NCI-H2196 (cell line): Measurements from ENCODE around the gene TAS1R1.

ENCODE experiments used
- DNase-seq: peaks from one replicate; lab custom pipeline; 2025; ENCODE audit not compliant: unreplicated experiment; lab: John Stamatoyannopoulos, UW

TAS1R1 gene

GRCh38 chr1:6554907-6555778 lies at the start of gene TAS1R1:
Gene TAS1R1 (plus strand): TSS chr1:6555307. CDS start chr1:6555374, 67 bp downstream.
- DNase-seq, result peak; percentile 75

DNA sequence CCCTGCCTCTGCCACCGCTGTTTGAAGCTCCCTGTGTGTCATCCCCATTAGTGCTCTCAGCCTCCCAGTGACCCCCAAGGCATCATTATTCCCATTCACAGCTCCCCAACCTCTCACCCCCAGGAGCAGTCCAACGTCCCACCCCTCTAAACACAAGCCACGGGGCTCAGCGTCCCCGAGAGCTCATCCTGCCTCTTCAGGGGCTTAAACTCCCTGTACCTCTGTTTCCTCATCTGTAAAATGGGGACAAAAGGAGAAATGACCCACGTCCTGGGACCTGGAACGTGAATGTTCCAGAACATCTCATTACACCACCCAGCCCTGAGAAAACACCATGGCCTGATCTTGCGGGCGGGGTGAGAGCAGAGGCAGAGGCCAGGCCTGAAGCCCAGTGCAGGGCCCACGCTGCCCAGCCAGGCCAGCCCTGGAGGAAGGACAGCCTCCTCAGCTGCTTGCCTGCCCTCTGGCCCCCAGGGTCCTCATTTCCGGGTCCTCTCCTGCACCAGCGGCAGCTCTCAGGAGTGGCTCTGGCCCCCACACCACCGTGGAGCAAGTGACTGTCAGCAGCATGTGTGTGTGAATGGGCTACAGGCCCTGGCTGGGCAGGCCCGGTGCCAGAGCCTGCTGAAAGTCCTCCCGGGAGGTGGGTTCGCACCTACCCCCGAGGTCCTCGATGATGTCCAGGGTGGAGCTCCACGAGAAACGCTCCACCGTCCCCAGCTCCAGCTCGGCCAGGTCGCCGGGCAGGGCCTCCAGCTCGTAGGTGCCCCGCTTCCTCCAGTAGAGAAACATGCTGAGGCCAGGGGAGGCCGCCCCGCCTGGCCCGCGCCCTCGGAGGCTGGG lies 49.5 kb upstream of the TAS1R1 start:
- no peak for DNase-seq

GRCh38 chr1:6506210-6507036 lies 48.7 kb upstream of the TAS1R1 start:
- no peak for DNase-seq

DNA sequence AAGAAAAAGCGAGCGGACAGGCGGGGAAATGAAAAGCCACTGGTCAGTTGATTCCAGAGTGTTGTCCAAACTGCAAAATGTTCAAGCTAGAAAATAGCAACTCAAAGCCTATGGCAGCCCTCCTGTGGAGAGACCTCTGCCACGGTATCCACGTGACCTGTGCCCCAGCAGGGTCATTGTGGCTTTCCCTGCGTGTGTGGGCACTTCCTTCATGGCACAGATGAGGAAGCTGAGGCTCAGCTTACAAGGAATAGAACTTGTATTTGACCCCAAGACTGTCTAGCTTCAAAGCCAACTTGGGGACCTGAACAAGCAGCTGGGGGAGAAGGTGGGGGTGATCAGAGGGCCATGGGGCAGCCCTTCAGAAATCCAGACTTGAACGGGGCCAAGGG lies 48.1 kb upstream of the TAS1R1 start:
- DNase-seq, result no peak

GRCh38 chr1:6507461-6507911 lies 47.6 kb upstream of the TAS1R1 start:
- no peak for DNase-seq

DNA sequence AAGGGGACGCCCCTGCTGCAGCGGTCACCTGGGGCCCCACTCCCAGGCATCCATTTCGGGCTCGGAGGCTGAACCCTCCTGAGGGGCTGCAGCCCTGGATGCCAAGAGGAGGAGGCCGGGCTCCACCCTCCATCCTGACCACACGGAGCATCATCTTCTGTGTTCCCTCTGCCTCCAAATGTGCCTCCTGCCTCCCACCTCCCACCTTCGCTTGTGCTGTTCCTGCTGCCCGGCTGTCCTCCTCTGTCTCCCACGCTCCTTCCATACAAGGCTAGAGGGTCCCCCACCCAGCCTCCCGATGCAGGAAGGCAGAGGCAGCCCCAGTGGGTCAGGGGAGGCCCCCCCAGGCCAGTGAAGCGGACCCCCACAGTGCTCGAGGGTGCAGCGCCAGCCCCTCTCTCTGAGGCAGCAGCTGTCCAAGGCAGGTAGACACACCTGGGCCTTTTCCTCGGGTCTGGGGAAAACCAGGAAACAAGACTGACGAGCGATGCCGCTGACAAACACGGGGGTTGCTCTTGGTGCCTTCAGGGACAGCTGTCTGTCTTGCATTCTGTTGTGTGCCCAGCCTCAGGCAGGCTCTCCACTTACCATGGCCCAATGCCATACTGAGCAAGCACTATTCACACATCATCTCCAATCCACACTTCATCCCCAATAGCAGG lies 46.8 kb upstream of the TAS1R1 start:
- peak; percentile 28 for DNase-seq

DNA sequence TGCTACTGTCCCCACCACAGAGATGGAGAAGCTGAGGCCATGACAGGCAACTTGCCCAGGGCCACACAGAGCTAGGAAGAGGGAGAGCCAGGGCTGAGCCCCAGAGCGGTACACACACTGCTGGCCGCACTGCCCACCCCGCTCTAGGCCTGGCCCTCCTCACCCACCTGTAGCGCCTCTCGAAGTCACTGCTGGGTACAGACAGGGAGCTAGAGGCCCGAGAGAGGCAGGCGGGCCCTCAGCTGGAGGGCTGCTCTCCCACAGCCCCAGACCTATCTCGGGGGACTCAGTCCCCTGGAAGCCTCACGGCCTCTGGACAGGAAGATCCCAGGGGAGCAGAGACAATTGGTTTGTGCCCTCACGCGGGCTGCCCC lies 46.3 kb upstream of the TAS1R1 start:
- no peak for DNase-seq

- DNase-seq, result no peak
Measured at GRCh38 chr1:6509220-6509918, 45.7 kb upstream of the TAS1R1 start.

DNA sequence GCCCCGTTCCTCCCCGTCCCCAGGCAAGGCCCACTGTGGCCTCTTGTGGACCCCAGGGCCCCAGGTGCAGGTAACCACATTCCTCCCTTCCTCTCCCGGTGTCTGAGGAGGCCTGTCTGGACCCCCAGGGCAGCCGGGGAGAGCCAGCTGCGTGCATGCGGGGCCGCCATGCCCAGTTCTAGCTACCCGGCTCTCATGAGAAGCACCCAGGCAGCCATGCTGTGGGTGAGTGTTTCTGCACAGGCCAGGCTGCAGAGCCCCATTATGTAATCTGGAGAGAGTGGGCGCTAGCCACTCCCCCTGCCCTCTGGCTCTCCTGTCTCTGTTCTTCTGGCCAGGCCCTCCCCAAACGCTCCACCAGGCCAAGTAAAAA lies 45.2 kb upstream of the TAS1R1 start:
- DNase-seq, result no peak

DNA sequence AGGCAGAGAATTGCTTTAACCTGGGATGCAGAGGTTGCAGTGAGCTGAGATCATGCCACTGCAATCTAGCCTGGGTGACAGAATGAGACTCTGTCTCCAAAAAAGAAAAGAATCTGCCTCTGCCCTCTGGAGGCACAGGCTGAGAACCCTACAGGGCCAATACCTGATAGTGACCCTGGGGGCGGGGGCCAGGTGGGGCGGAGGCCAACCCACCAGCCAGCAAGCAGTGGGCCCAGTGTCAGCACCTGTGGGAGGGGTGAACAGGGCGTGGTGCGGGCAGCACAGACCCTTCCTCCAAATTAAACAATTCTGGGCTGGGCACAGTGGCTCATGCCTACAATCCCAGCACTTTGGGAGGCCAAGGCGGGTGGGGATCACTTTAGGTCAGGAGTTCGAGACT lies 44.6 kb upstream of the TAS1R1 start:
- DNase-seq, result no peak

GRCh38 chr1:6511056-6511455 lies 44.1 kb upstream of the TAS1R1 start:
- no peak for DNase-seq

GRCh38 chr1:6511561-6512244 lies 43.4 kb upstream of the TAS1R1 start:
- DNase-seq, result no peak

DNA sequence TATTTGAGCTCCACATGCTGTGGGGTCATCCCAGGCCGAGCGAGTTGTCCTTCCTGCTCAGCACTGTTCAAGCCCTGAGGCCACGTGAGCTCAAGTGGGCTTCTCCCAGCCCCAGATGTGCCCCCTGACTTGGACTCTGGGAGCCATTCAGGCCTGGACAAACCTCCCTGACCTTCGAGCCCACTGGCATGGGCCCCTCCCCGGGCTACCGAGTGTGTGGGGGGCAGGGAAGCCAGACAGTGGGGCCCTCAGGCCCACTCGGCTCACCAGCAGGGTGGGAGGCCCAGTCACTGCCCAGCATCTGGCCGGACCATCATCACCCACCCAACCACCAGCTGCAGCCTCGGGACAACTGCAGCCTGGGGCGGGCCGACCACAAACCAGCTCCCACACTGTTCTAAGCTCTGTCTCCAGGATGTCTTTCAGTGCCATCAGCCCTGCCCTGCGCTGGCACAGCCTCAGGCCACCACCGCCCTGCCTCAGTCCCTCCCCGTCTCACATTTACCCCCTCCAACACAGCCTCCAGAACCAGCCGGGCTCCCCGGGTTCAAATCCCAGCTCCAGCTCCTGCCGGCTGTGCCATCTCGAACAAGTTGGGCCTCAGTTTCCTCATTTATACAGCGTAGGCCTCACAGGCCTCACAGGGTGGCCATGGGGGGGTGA lies 42.7 kb upstream of the TAS1R1 start:
- no peak for DNase-seq

GRCh38 chr1:6512908-6513280 lies 42.2 kb upstream of the TAS1R1 start:
- DNase-seq, result no peak

- DNase-seq, result no peak
Measured at GRCh38 chr1:6513320-6513801, 41.7 kb upstream of the TAS1R1 start.

DNA sequence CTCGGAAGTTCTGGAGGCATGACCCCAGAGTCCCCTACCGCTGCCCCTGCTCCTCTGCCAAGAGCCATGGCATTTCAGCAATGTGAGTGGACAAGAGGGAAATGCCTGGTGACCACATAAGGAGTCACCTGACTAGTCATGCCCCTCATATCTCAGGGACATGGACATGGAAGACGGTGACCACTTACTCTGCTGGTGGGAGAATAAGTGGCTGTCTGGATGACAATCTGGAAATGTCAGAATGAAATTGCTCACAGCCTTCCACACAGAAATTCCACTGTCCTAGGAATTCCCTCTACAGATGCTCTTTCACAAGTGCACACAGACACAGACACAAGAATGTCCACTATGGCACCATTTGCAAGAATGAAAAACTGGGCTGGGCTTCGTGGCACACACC lies 39.3 kb upstream of the TAS1R1 start:
- DNase-seq, result no peak

DNA sequence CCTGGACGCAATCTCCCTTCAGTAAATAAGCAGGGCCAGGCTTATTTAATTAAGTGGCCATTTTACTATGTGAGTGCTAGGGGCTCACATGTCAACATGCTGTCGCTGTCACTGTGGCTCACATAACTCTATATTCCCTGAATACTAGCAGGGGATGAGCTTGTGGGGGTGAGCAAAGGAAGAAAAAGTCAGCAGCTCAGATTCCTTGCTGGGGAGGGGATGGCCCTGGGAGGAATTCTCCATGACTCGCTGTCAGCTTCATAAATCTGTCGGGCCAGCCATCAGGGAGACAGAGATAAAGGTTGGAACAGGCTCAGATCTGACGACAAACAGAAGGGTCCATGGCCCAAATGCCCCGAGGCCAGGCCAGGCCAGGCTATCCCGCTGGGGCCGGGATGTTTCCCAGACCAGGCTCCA lies 37.7 kb upstream of the TAS1R1 start:
- DNase-seq, result no peak

DNA sequence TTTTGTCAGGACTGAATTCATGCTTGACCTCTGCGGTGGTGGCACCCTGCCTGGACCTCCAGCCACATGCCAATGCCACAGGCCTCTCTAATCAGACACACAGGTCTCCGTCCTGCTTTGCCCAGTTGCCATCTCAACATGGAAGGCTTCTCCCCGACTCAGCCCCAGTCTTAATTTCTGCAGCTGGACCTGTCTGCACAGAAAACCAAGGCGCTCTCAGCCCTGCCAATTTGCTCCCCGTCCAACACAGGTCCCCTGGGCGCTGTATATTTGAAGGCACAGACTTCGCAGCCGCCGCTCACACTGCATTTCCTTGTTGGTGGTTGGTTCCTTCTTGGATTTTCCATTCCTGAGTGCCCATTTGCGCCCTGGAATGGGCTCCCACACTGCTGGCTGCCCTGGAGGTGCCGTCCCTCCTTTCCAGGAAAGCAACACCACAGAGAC lies 35.6 kb upstream of the TAS1R1 start:
- DNase-seq, result no peak
